Gastroesophageal sphincter (tissue), 4 donors: ENCODE data around the gene EPHX1. TPM values are rescaled to one million over a fixed set of nuclear protein-coding genes. Genes with fewer than 3 reads are reported as not detected.
"Not testable (repeated sequence)": the region's sequence is repeated elsewhere in the genome, so short reads cannot be mapped to it uniquely, and the experiment has no call there.

Source experiments
- ATAC-seq: fragments of 150-250 bp; one replicate; pipeline ENCODE4 v1.9.1; 2016; ENCODE audit warnings: mild to moderate bottlenecking, moderate library complexity
- H3K27ac ChIP-seq, 4 donors: fragments of 200-600 bp; sonication (generic) in 3 of 4; 1 replicate in 3 of 4; 2 replicates in 1 of 4; pipeline ENCODE4 v1.5.1; 2016 to 2019
- H3K27me3 ChIP-seq: fragments of 200-600 bp; sonication (generic); one replicate; pipeline ENCODE4 v1.5.1; 2019
- H3K36me3 ChIP-seq, 2 donors: fragments of 200-600 bp; sonication (generic); one replicate each; pipeline ENCODE4 v1.5.1; 2019; ENCODE audit warnings: control low read depth in 1 of 2
- H3K4me1 ChIP-seq, 3 donors: fragments of 200-600 bp; sonication (generic); 1 replicate in 2 of 3; 2 replicates in 1 of 3; pipeline ENCODE4 v1.5.1; 2016 to 2019; ENCODE audit warnings: control low read depth in 2 of 3
- H3K4me3 ChIP-seq, 2 donors: fragments of 200-600 bp; sonication (generic); one replicate each; pipeline ENCODE4 v1.5.1; 2019; ENCODE audit warnings: mild to moderate bottlenecking in 1 of 2, moderate library complexity in 1 of 2
- H3K9me3 ChIP-seq, 3 donors: fragments of 200-600 bp; sonication (generic); one replicate each; pipeline ENCODE4 v1.5.1; 2017 to 2019; ENCODE audit warnings: control low read depth in 2 of 3
- CTCF ChIP-seq, 4 experiments: fragments of 200-600 bp in 2 of 4; fragments of 450-650 bp in 2 of 4; sonication (generic) in 1 of 4; IDR thresholded peaks; one replicate each; pipeline ENCODE4 v1.5.1; 2017 to 2019; ENCODE audit warnings: antibody characterized with exemption in 4 of 4, mild to moderate bottlenecking in 2 of 4, moderate library complexity in 2 of 4
- EP300 ChIP-seq: sonication (generic); formaldehyde crosslinking; IDR thresholded peaks from one replicate; pipeline ENCODE4 v1.6.1; 2017; ENCODE audit warnings: antibody characterized with exemption, mild to moderate bottlenecking
- POLR2A ChIP-seq, 2 donors: fragments of 450-650 bp; IDR thresholded peaks; one replicate each; pipeline ENCODE4 v1.6.1; 2017; ENCODE audit warnings: antibody characterized with exemption in 2 of 2, mild to moderate bottlenecking in 2 of 2, moderate library complexity in 1 of 2
- POLR2AphosphoS5 ChIP-seq: sonication (generic); formaldehyde crosslinking; IDR thresholded peaks from one replicate; pipeline ENCODE4 v1.6.1; 2017; ENCODE audit warnings: antibody characterized with exemption
- WGBS, 2 donors: methylation state at CpG; one replicate each; pipeline ENCODE4 v1.1.5; 2018; ENCODE audit warnings: low coverage in 1 of 2; 5-methylcytosine and 5-hydroxymethylcytosine counted together
- total RNA-seq, 4 donors: library from RNA; depleted of rRNA; stranded (reverse); fragments of >200 nt; gene quantifications; one replicate each; pipeline ENCODE4 v1.1.0, GENCODE V29; 2016

The EPHX1 gene
- total RNA-seq, 4 donors from 2014 or later = 74.0 to 133 (median 101) TPM

- Histone ChIP-seq H3K27me3 (no peaks in the 10 kb centered on the region), H3K4me1 (peaks cover 5 to 28% (median 13%) of the 10 kb centered on the region in 3 donors), H3K9me3 (no peaks in the 10 kb centered on the region), H3K36me3 (peaks cover 0 to 67% of the 10 kb centered on the region in 2 donors), H3K4me3 (no peak overlapping the region), H3K27ac (peak overlapping the region; percentile 63 to 79 (median 76))
- peak; percentile 95 for ATAC-seq
- TF ChIP-seq POLR2AphosphoS5 (peak; percentile 79), EP300 (no peak)
- WGBS, 2 donors = 24 to 38% methylated on average over 4 of the region's 7 CpGs
Observed at GRCh38 chr1:225834417-225835329, 24.7 kb downstream of the EPHX1 start.

- ATAC-seq = no peak
- Histone ChIP-seq H3K27ac (peak overlapping the region in 3 of 4 donors; percentile 51 to 75 (median 60)), H3K4me1 (peaks cover 5 to 28% (median 13%) of the 10 kb centered on the region in 3 donors), H3K9me3 (no peaks in the 10 kb centered on the region), H3K4me3 (no peak overlapping the region), H3K36me3 (peaks cover 0 to 67% of the 10 kb centered on the region in 2 donors), H3K27me3 (no peaks in the 10 kb centered on the region)
- 3 to 10% methylated on average over 2 to 3 of the region's 3 CpGs for WGBS, 2 donors
- TF ChIP-seq POLR2AphosphoS5 = no peak
- no peak for TF ChIP-seq POLR2A (IDR thresholded peaks at IDR 0.05)
- no peak for TF ChIP-seq EP300
- no peak for TF ChIP-seq CTCF (IDR thresholded peaks at IDR 0.05)
Observed at GRCh38 chr1:225835856-225836255, 25.9 kb downstream of the EPHX1 start.

GRCh38 chr1:225836296-225836695, 26.4 kb downstream of the EPHX1 start:
- peaks cover 0 to 67% of the 10 kb centered on the region in 2 donors for H3K36me3 ChIP-seq
- H3K27ac ChIP-seq = peak overlapping the region in 3 of 4 donors; percentile 51 to 75 (median 60)
- H3K9me3 ChIP-seq, H3K4me3 ChIP-seq, H3K27me3 ChIP-seq, ATAC-seq: not testable (repeated sequence)
- H3K4me1 ChIP-seq = peaks cover 5 to 28% (median 13%) of the 10 kb centered on the region in 3 donors
- 60 to 77% methylated on average over 2 to 4 of the region's 4 CpGs for WGBS, 2 donors

GRCh38 chr1:225838793-225839192, 28.9 kb downstream of the EPHX1 start:
- Histone ChIP-seq H3K27ac (peak overlapping the region in 1 of 4 donors; percentile 13), H3K4me1 (peaks cover 5 to 28% (median 13%) of the 10 kb centered on the region in 3 donors), H3K27me3 (no peaks in the 10 kb centered on the region), H3K9me3 (no peaks in the 10 kb centered on the region), H3K36me3 (peaks cover 0 to 66% of the 10 kb centered on the region in 2 donors), H3K4me3 (no peak overlapping the region)
- 100% methylated on average over 2 of the region's 14 CpGs; no CpG with 5 or more reads in 1 of the 2 donors for WGBS, 2 donors
- TF ChIP-seq CTCF (IDR thresholded peaks at IDR 0.05) = no peak
- TF ChIP-seq POLR2AphosphoS5 = no peak
- TF ChIP-seq POLR2A (IDR thresholded peaks at IDR 0.05) = no peak
- TF ChIP-seq EP300 = no peak
- ATAC-seq = no peak

- TF ChIP-seq EP300 = no peak
- no peak for TF ChIP-seq POLR2A (IDR thresholded peaks at IDR 0.05)
- TF ChIP-seq POLR2AphosphoS5 = no peak
- TF ChIP-seq CTCF (IDR thresholded peaks at IDR 0.05) = no peak
- no peaks in the 10 kb centered on the region for H3K9me3 ChIP-seq
- WGBS, 2 donors = no CpG with 5 or more reads among the region's 1 CpG
- peaks cover 0 to 81% of the 10 kb centered on the region in 2 donors for H3K36me3 ChIP-seq
- peak overlapping the region in 1 of 4 donors; percentile 13 for H3K27ac ChIP-seq
- no peak for ATAC-seq
- H3K4me1 ChIP-seq = peaks cover 0 to 17% (median 7%) of the 10 kb centered on the region in 3 donors
- no peaks in the 10 kb centered on the region for H3K27me3 ChIP-seq
- no peak overlapping the region for H3K4me3 ChIP-seq
Observed at GRCh38 chr1:225840223-225840610, 30.3 kb downstream of the EPHX1 start.
